ENCODE results near the gene SND1. TPM values are rescaled to one million over a fixed set of nuclear protein-coding genes. Genes with fewer than 3 reads are reported as not detected.
"Not testable (repeated sequence)": the region's sequence is repeated elsewhere in the genome, so short reads cannot be mapped to it uniquely, and the experiment has no call there.

Gene SND1
- total RNA-seq, 1 donor from 2014 or later: 201 TPM

GRCh38 chr7:127957886-127958285 is 305.9 kb downstream of the SND1 start:
- DNase-seq (ENCODE audit: low read depth): no peak

GRCh38 chr7:127959770-127960169 is 307.8 kb downstream of the SND1 start:
- no peak for DNase-seq (ENCODE audit: low read depth)

- DNase-seq (ENCODE audit: low read depth): no peak
These were observed 309.9 kb downstream of the SND1 start for GRCh38 chr7:127961786-127962453.

GRCh38 chr7:127962589-127963361 is 310.8 kb downstream of the SND1 start:
- no peak for DNase-seq (ENCODE audit: low read depth)

- DNase-seq (ENCODE audit: low read depth): not testable (repeated sequence)
These were observed 311.9 kb downstream of the SND1 start for GRCh38 chr7:127963850-127964249.

GRCh38 chr7:127967281-127967680 is 315.3 kb downstream of the SND1 start:
- no peak for DNase-seq (ENCODE audit: low read depth)

GRCh38 chr7:127968547-127968946 is 316.6 kb downstream of the SND1 start:
- DNase-seq (ENCODE audit: low read depth): peak; percentile 57

GRCh38 chr7:127973832-127974231 is 321.8 kb downstream of the SND1 start:
- no peak for DNase-seq (ENCODE audit: low read depth)

- no peak for DNase-seq (ENCODE audit: low read depth)
These were observed 322.5 kb downstream of the SND1 start for GRCh38 chr7:127974446-127975035.

- peak; percentile 39 for DNase-seq (ENCODE audit: low read depth)
These were observed 324.2 kb downstream of the SND1 start for GRCh38 chr7:127976056-127976737.

- DNase-seq (ENCODE audit: low read depth): no peak
These were observed 324.7 kb downstream of the SND1 start for GRCh38 chr7:127976738-127977120.

GRCh38 chr7:127978421-127978820 is 326.4 kb downstream of the SND1 start:
- no peak for DNase-seq (ENCODE audit: low read depth)

GRCh38 chr7:127979113-127979727 is 327.2 kb downstream of the SND1 start:
- no peak for DNase-seq (ENCODE audit: low read depth)

GRCh38 chr7:127979728-127980126 is 327.7 kb downstream of the SND1 start:
- no peak for DNase-seq (ENCODE audit: low read depth)

- no peak for DNase-seq (ENCODE audit: low read depth)
These were observed 328.9 kb downstream of the SND1 start for GRCh38 chr7:127980901-127981300.

- no peak for DNase-seq (ENCODE audit: low read depth)
These were observed 330.0 kb downstream of the SND1 start for GRCh38 chr7:127981965-127982364.

GRCh38 chr7:127983804-127984332 is 331.9 kb downstream of the SND1 start:
- DNase-seq (ENCODE audit: low read depth): peak; percentile 51

GRCh38 chr7:127986581-127987521 is 334.9 kb downstream of the SND1 start:
- no peak for DNase-seq (ENCODE audit: low read depth)

GRCh38 chr7:127988751-127989150 is 336.8 kb downstream of the SND1 start:
- DNase-seq (ENCODE audit: low read depth): no peak

- DNase-seq (ENCODE audit: low read depth): no peak
These were observed 341.3 kb downstream of the SND1 start for GRCh38 chr7:127993317-127993716.

GRCh38 chr7:127993987-127994386 is 342.0 kb downstream of the SND1 start:
- no peak for DNase-seq (ENCODE audit: low read depth)
